Liver (tissue), 3 donors: Measurements from ENCODE around the gene TPSB2.

Experiments used
- CTCF ChIP-seq: fragments of 150-350 bp; IDR thresholded peaks from 2 replicates; pipeline ENCODE4 v1.5.1; 2017; ENCODE audit warnings: improper control_type of control experiment, low read depth, low read length; ENCODE audit not compliant: missing input control
- FOXA1 ChIP-seq: IDR thresholded peaks from 2 replicates; pipeline ENCODE4 v1.6.1; 2016; ENCODE audit warnings: antibody characterized with exemption
- HNF4A ChIP-seq, 2 donors: conservative IDR thresholded peaks; 2 replicates each; pipeline ENCODE4 v1.6.1; 2016; ENCODE audit warnings: antibody characterized with exemption in 2 of 2, mild to moderate bottlenecking in 2 of 2
- TAF1 ChIP-seq: conservative IDR thresholded peaks from 2 replicates; pipeline ENCODE4 v1.6.1; 2016; ENCODE audit warnings: antibody characterized with exemption, mild to moderate bottlenecking
- YY1 ChIP-seq: IDR thresholded peaks from 2 replicates; pipeline ENCODE4 v1.6.1; 2016; ENCODE audit warnings: antibody characterized with exemption, mild to moderate bottlenecking
- donor health status: healthy.
- donor health status: healthy.

GRCh38 chr16:1223355-1224214 is 6.4 kb downstream of the TPSB2 start:
- TF ChIP-seq CTCF (no peak), YY1 (no peak), FOXA1 (no peak), TAF1 (no peak), HNF4A (conservative IDR thresholded peaks at IDR 0.05) (no peak)
